DND-41 (cell line): ENCODE data around the gene KLF11.

Source experiments
- EZH2 ChIP-seq: IDR thresholded peaks from 3 replicates; pipeline ENCODE4 v1.6.1; 2012; ENCODE audit warnings: borderline replicate concordance, low read depth, mild to moderate bottlenecking, moderate library complexity, low read length, inconsistent platforms; ENCODE audit not compliant: severe bottlenecking
- TF ChIP-seq, protein P1 (sequence below): IDR thresholded peaks from 2 replicates; pipeline ENCODE4 v1.5.1; 2012; ENCODE audit warnings: borderline replicate concordance, low read length, moderate library complexity, mild to moderate bottlenecking; ENCODE audit not compliant: poor library complexity, severe bottlenecking; ENCODE audit errors: extremely low read depth

DNA sequence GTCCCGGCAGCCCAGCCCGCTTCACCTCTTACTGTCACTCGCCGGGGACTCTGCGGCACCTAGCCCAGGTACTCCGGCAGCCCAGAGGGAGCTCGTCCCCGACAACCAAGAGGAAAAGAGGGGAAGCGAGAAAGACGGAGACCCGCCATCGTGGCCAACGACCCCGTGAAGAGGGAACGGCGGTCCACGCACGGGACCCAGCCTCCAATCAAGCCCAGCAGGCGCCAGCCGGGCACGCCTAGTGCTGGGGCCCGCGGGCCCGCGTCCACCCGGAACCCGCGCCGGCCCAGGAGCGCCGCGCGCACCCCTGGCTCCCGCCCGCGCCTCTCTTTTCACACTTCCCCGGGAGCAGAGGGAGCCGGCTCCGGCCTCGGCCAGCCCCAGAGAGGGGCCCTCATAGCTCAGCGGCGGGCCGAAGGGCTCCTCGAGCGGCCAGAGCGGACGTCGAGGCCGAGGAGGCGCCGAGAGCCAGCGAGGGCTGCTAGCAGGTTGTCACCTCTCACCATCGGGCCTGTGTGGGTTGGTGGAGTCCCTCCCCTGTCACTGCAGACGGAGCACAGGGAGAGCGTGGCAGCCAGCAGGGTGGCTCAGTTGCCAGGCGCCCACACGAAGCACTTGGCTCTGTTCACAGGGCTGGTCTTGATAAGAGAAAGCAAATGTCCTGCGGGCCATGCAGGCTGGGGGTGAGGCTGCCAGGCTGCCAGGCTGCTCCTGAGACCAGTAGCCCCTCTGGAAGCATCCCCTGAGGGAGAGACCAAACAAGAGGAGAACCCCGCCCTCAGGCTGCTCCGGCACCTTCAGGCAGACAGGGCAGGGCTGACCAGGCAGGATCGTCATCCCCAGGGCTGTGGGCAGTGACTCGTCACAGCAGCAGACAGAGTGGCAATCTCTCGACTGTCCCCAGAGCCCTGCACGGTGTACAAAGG, 36.9 kb upstream of the KLF11 start:
- TF ChIP-seq, protein P1, sequence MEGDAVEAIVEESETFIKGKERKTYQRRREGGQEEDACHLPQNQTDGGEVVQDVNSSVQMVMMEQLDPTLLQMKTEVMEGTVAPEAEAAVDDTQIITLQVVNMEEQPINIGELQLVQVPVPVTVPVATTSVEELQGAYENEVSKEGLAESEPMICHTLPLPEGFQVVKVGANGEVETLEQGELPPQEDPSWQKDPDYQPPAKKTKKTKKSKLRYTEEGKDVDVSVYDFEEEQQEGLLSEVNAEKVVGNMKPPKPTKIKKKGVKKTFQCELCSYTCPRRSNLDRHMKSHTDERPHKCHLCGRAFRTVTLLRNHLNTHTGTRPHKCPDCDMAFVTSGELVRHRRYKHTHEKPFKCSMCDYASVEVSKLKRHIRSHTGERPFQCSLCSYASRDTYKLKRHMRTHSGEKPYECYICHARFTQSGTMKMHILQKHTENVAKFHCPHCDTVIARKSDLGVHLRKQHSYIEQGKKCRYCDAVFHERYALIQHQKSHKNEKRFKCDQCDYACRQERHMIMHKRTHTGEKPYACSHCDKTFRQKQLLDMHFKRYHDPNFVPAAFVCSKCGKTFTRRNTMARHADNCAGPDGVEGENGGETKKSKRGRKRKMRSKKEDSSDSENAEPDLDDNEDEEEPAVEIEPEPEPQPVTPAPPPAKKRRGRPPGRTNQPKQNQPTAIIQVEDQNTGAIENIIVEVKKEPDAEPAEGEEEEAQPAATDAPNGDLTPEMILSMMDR: no peak
- no peak for TF ChIP-seq EZH2
